GM18868 (cell line): Measurements from ENCODE around the gene FCF1.

Experiments
- ATAC-seq: cut with Tn5 transposase; IDR thresholded peaks from one replicate; pipeline ENCODE4 v1.9.1; 2021; ENCODE audit warnings: mild to moderate bottlenecking, moderate library complexity; ENCODE audit not compliant: unreplicated experiment

The FCF1 gene

GRCh38 chr14:74762917-74763802, 50.2 kb downstream of the FCF1 start, which contains the start of gene YLPM1:
TSS of gene YLPM1 (plus strand) at chr14:74763316. CDS start at chr14:74763490, 174 bp downstream.
- peak; percentile 94 for ATAC-seq

GRCh38 chr14:74763803-74764531, 51.0 kb downstream of the FCF1 start:
- ATAC-seq: no peak

GRCh38 chr14:74765721-74766120, 52.8 kb downstream of the FCF1 start:
- ATAC-seq: no peak

- no peak for ATAC-seq
Observed at GRCh38 chr14:74771399-74771798, 58.5 kb downstream of the FCF1 start.

DNA sequence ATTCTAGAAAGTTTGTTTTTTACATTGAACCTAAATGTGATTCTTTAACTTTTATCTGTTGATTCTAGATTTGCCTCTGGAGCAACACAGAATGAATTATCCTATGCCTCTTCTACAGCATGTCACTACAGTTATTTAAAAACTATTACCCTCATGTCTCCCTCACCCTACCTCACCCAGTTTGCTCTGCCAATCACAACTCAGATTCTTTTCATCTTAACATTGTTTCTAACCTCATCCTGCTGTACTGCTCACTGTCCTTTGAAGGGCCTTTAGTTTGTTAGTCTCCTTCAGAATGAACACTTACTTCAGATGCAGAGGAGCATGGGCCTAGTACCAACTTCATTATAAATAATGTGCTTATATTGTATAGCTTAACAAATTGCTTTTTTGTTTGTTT, 71.7 kb downstream of the FCF1 start:
- ATAC-seq: no peak

DNA sequence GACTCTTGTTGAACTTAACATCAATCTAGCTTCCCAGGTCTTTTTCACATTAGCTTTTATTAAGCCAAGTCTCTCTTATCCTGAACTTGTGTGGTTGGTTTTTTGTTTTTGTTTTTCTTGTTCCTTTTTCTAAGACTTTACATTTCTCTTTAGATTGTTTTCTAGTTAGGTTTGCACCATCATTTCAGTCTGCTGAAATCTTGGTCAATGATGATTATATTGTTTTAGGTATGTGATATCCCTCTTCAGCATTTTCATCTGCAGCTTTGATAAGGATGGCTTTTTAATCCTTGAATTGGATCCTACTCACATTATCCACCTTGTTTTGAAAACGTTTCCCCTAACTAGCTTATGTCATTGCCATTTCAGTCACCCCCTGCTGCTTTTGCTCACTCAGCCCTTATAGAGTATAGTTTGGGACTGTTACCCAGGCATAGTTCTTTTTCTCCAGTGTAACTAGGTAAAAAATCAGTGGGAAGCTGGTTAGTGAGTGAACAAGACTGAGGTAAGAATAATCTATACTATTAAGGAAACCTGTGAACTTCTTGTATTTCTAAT, 72.2 kb downstream of the FCF1 start:
- ATAC-seq: no peak

- ATAC-seq: no peak
Observed at GRCh38 chr14:74786796-74787315, 73.9 kb downstream of the FCF1 start.
